ENCODE data around the gene SPTBN1.

The SPTBN1 gene

GRCh38 chr2:54631755-54632154 lies 175.6 kb downstream of the SPTBN1 start:
- no peak for TF ChIP-seq EGR1 (IDR thresholded peaks at IDR 0.05)

- TF ChIP-seq EGR1 (IDR thresholded peaks at IDR 0.05) = no peak
- TF ChIP-seq FOXM1 (IDR thresholded peaks at IDR 0.05; ENCODE audit: borderline replicate concordance, low read depth) = no peak
- no peak for TF ChIP-seq CEBPB (IDR thresholded peaks at IDR 0.05)
- TF ChIP-seq CREB1 (IDR thresholded peaks at IDR 0.05; ENCODE audit: low read depth) = no peak
- no peak for TF ChIP-seq EP300 (IDR thresholded peaks at IDR 0.05; ENCODE audit: borderline replicate concordance)
- no peak for TF ChIP-seq USF1 (IDR thresholded peaks at IDR 0.05)
- TF ChIP-seq YY1 (IDR thresholded peaks at IDR 0.05; ENCODE audit: low read depth) = no peak
- no peak for TF ChIP-seq MAX (IDR thresholded peaks at IDR 0.05)
Observed at GRCh38 chr2:54632733-54633692, 176.9 kb downstream of the SPTBN1 start.

- no peak for TF ChIP-seq USF1 (IDR thresholded peaks at IDR 0.05)
- TF ChIP-seq ZBTB7A (IDR thresholded peaks at IDR 0.05; ENCODE audit: low read depth) = no peak
- no peak for TF ChIP-seq RAD21 (IDR thresholded peaks at IDR 0.05; ENCODE audit: low read depth)
- no peak for TF ChIP-seq TAF1 (IDR thresholded peaks at IDR 0.05; ENCODE audit: low read depth)
- TF ChIP-seq TEAD4 (IDR thresholded peaks at IDR 0.05) = no peak
- TF ChIP-seq FOXM1 (IDR thresholded peaks at IDR 0.05; ENCODE audit: borderline replicate concordance, low read depth) = no peak
- no peak for TF ChIP-seq REST (IDR thresholded peaks at IDR 0.05; ENCODE audit: low read depth)
- TF ChIP-seq CREB1 (IDR thresholded peaks at IDR 0.05; ENCODE audit: low read depth) = no peak
- no peak for TF ChIP-seq TCF12 (IDR thresholded peaks at IDR 0.05; ENCODE audit: low read depth)
- no peak for TF ChIP-seq MAX (IDR thresholded peaks at IDR 0.05)
- no peak for TF ChIP-seq EGR1 (IDR thresholded peaks at IDR 0.05)
- no peak for TF ChIP-seq EP300 (IDR thresholded peaks at IDR 0.05; ENCODE audit: borderline replicate concordance)
- no peak for TF ChIP-seq YY1 (IDR thresholded peaks at IDR 0.05; ENCODE audit: low read depth)
- no peak for TF ChIP-seq NFIC (IDR thresholded peaks at IDR 0.05)
- no peak for TF ChIP-seq CEBPB (IDR thresholded peaks at IDR 0.05)
Observed at GRCh38 chr2:54634021-54634420, 177.9 kb downstream of the SPTBN1 start.

GRCh38 chr2:54634564-54635511 lies 178.7 kb downstream of the SPTBN1 start:
- TF ChIP-seq FOXM1 (IDR thresholded peaks at IDR 0.05; ENCODE audit: borderline replicate concordance, low read depth) (no peak), CREB1 (IDR thresholded peaks at IDR 0.05; ENCODE audit: low read depth) (no peak), NFIC (IDR thresholded peaks at IDR 0.05) (no peak), REST (IDR thresholded peaks at IDR 0.05; ENCODE audit: low read depth) (no peak), EGR1 (IDR thresholded peaks at IDR 0.05) (no peak), USF1 (IDR thresholded peaks at IDR 0.05) (no peak), ZBTB7A (IDR thresholded peaks at IDR 0.05; ENCODE audit: low read depth) (no peak), RAD21 (IDR thresholded peaks at IDR 0.05; ENCODE audit: low read depth) (no peak), YY1 (IDR thresholded peaks at IDR 0.05; ENCODE audit: low read depth) (no peak), TAF1 (IDR thresholded peaks at IDR 0.05; ENCODE audit: low read depth) (no peak), MAX (IDR thresholded peaks at IDR 0.05) (no peak), EP300 (IDR thresholded peaks at IDR 0.05; ENCODE audit: borderline replicate concordance) (no peak), TCF12 (IDR thresholded peaks at IDR 0.05; ENCODE audit: low read depth) (no peak), TEAD4 (IDR thresholded peaks at IDR 0.05) (no peak)
